Skeletal muscle tissue (tissue), 3 donors: ENCODE data around the gene LOC101059915.
"Not testable (repeated sequence)": the region's sequence is repeated elsewhere in the genome, so short reads cannot be mapped to it uniquely, and the experiment has no call there.

Source experiments
- H3K27ac ChIP-seq: one replicate; pipeline ENCODE4 v1.7.0; 2013; ENCODE audit warnings: mild to moderate bottlenecking, low read depth, low read length, inconsistent platforms
- H3K27me3 ChIP-seq, 3 donors: one replicate each; pipeline ENCODE4 v1.7.0; 2013; ENCODE audit warnings: low read length in 3 of 3; ENCODE audit not compliant: control insufficient read depth in 3 of 3, insufficient read depth in 3 of 3
- H3K36me3 ChIP-seq, 3 donors: one replicate each; pipeline ENCODE4 v1.7.0; 2013; ENCODE audit warnings: low read length in 3 of 3; ENCODE audit not compliant: control insufficient read depth in 3 of 3, insufficient read depth in 3 of 3
- H3K4me1 ChIP-seq, 3 donors: one replicate each; pipeline ENCODE4 v1.7.0; 2013; ENCODE audit warnings: low read length in 3 of 3, mild to moderate bottlenecking in 3 of 3; ENCODE audit not compliant: control insufficient read depth in 3 of 3, insufficient read depth in 3 of 3
- H3K4me3 ChIP-seq, 3 donors: one replicate each; pipeline ENCODE4 v1.7.0; 2013; ENCODE audit warnings: low read length in 3 of 3
- H3K9ac ChIP-seq, 3 donors: one replicate each; pipeline ENCODE4 v1.7.0; 2013; ENCODE audit warnings: low read length in 3 of 3, mild to moderate bottlenecking in 3 of 3, moderate library complexity in 2 of 3, low read depth in 1 of 3
- H3K9me3 ChIP-seq, 3 donors: one replicate each; pipeline ENCODE4 v1.7.0; 2013; ENCODE audit warnings: low read length in 3 of 3; ENCODE audit not compliant: control insufficient read depth in 3 of 3
- donor health status: Osteomylitis.

The LOC101059915 gene

GRCh38 chrX:71660562-71661416 lies 6.6 kb upstream of the LOC101059915 start:
- Histone ChIP-seq H3K27ac (no peak overlapping the region), H3K27me3 (no peaks in the 10 kb centered on the region), H3K4me1 (no peaks in the 10 kb centered on the region), H3K9me3 (no peaks in the 10 kb centered on the region), H3K4me3 (no peak overlapping the region), H3K9ac (no peak overlapping the region), H3K36me3 (no peaks in the 10 kb centered on the region)

DNA sequence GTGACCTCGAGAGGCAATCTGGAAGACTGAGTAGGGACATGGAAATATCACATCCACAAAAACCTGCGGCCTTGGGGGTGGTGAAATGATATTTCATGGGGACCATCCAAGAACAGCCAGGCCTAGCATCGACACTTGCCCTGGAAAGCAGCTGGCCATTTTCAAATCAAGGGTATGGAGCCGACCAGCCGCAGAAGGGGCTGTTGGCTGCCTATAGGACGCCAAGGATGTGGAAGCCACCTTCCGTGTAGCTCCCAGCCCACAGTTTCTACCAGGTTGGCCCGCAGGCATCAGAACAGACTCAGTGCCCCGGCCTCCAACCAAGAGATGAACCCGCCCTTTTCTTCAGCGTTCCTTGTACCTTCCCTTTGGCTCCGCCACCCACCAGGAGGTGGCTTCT lies 5.4 kb upstream of the LOC101059915 start:
- Histone ChIP-seq H3K36me3 (no peaks in the 10 kb centered on the region), H3K4me3 (no peak overlapping the region)

DNA sequence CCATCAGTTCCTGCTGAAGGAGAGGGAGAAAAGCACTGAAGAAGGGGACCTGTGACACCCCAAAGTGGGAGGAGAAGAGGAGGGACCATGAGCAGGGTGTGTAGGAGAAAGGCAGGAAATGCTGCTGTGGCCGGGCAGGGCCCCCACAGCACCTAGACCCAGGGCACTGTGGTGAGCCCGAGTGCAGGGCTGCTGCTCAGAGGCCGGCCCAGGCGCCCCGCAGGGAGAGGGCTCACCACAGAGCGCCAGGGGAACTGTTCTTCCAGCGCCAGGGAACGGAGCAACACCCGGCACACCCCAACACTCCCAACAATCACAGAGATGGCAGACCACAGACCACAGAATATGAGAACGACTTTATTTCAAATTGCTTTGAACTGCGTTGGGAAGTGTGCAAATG lies 4.7 kb upstream of the LOC101059915 start:
- not testable (repeated sequence) for H3K36me3 ChIP-seq, H3K9ac ChIP-seq, H3K9me3 ChIP-seq, H3K27ac ChIP-seq, H3K27me3 ChIP-seq, H3K4me3 ChIP-seq, H3K4me1 ChIP-seq

More for the DNA sequence above, 5.4 kb upstream of the LOC101059915 start:
- no peaks in the 10 kb centered on the region for H3K4me1 ChIP-seq
- no peak overlapping the region for H3K27ac ChIP-seq
- no peaks in the 10 kb centered on the region for H3K9me3 ChIP-seq
- no peaks in the 10 kb centered on the region for H3K27me3 ChIP-seq
- no peak overlapping the region for H3K9ac ChIP-seq

GRCh38 chrX:71663238-71663637 lies 4.1 kb upstream of the LOC101059915 start:
- not testable (repeated sequence) for H3K4me3 ChIP-seq, H3K9ac ChIP-seq, H3K27me3 ChIP-seq, H3K4me1 ChIP-seq, H3K9me3 ChIP-seq, H3K27ac ChIP-seq, H3K36me3 ChIP-seq

DNA sequence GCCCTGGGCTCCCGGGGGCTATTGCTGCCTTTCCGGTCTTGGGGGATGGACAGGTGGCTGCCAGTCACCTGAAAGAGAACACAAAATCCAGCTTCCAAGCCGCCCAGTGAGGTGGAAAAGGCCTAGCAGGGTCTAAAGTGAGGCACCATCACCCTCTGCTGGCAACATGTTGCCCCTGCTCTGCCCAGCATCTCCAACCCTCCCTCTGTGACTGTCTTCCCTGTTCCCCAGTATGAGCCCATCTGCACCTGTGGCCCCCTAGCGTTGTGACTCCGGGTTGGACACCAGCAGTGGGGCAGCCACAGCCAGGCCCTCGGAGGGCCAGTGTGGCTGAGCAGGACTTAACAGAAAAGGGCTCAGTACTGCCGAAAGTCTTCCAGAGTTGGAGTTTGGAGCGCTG lies 3.1 kb upstream of the LOC101059915 start:
- not testable (repeated sequence) for H3K9ac ChIP-seq, H3K4me1 ChIP-seq, H3K36me3 ChIP-seq, H3K27ac ChIP-seq, H3K9me3 ChIP-seq, H3K4me3 ChIP-seq, H3K27me3 ChIP-seq

GRCh38 chrX:71664889-71665491 lies 2.4 kb upstream of the LOC101059915 start:
- Histone ChIP-seq H3K9ac (no peak overlapping the region), H3K36me3 (no peaks in the 10 kb centered on the region), H3K4me3 (no peak overlapping the region), H3K27me3 (peaks cover 0 to 5% (median 0%) of the 10 kb centered on the region in 3 donors), H3K27ac (no peak overlapping the region), H3K4me1 (no peaks in the 10 kb centered on the region), H3K9me3 (no peaks in the 10 kb centered on the region)

- H3K9me3 ChIP-seq = no peaks in the 10 kb centered on the region
- no peak overlapping the region for H3K9ac ChIP-seq
- peaks cover 0 to 5% (median 2%) of the 10 kb centered on the region in 3 donors for H3K27me3 ChIP-seq
- no peak overlapping the region for H3K4me3 ChIP-seq
- no peaks in the 10 kb centered on the region for H3K36me3 ChIP-seq
- H3K4me1 ChIP-seq = no peaks in the 10 kb centered on the region
- no peak overlapping the region for H3K27ac ChIP-seq
Measured at GRCh38 chrX:71665747-71666146, 1.6 kb upstream of the LOC101059915 start.

- peaks cover 0 to 5% (median 2%) of the 10 kb centered on the region in 3 donors for H3K27me3 ChIP-seq
- H3K9ac ChIP-seq = no peak overlapping the region
- no peak overlapping the region for H3K27ac ChIP-seq
- H3K36me3 ChIP-seq = no peaks in the 10 kb centered on the region
- H3K4me3 ChIP-seq = no peak overlapping the region
- no peaks in the 10 kb centered on the region for H3K9me3 ChIP-seq
- H3K4me1 ChIP-seq = no peaks in the 10 kb centered on the region
Measured at GRCh38 chrX:71666240-71667223, 814 bp upstream of the LOC101059915 start.

DNA sequence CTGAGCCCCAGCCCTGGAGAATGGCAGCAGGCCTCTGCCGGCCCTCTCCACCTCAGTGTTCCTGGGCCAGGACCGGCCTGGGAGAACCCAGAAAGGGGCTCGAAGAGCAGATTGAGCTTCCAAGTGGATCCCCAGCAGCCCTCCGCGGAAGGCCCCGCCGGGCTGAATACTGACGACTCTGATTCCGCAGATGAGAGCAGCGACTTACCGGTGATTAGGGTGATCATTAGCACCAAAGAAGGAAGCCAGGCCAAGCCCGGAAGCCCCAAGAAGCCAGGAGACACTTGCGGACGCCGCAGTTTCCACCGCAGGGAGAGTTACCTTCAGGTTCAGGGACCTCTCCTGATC lies 876 bp downstream of the LOC101059915 start:
- H3K27ac ChIP-seq = no peak overlapping the region
- peaks cover 0 to 5% (median 2%) of the 10 kb centered on the region in 3 donors for H3K27me3 ChIP-seq
- no peaks in the 10 kb centered on the region for H3K4me1 ChIP-seq
- no peaks in the 10 kb centered on the region for H3K36me3 ChIP-seq
- no peaks in the 10 kb centered on the region for H3K9me3 ChIP-seq
- no peak overlapping the region for H3K9ac ChIP-seq
- no peak overlapping the region for H3K4me3 ChIP-seq
